VCaP (cell line): ENCODE data around the gene LAMP1.

ENCODE experiments used
- H3K27ac ChIP-seq: fragments of 450-650 bp; 2 replicates; pipeline ENCODE4 v1.5.1; 2017
- TF ChIP-seq, protein P1 (sequence below): fragments of 450-650 bp; conservative IDR thresholded peaks from 2 replicates; pipeline ENCODE4 v1.5.1; 2017; ENCODE audit warnings: mild to moderate bottlenecking, moderate library complexity

The LAMP1 gene

GRCh38 chr13:113317031-113317430 is 20.0 kb downstream of the LAMP1 start:
- TF ChIP-seq, protein P1, sequence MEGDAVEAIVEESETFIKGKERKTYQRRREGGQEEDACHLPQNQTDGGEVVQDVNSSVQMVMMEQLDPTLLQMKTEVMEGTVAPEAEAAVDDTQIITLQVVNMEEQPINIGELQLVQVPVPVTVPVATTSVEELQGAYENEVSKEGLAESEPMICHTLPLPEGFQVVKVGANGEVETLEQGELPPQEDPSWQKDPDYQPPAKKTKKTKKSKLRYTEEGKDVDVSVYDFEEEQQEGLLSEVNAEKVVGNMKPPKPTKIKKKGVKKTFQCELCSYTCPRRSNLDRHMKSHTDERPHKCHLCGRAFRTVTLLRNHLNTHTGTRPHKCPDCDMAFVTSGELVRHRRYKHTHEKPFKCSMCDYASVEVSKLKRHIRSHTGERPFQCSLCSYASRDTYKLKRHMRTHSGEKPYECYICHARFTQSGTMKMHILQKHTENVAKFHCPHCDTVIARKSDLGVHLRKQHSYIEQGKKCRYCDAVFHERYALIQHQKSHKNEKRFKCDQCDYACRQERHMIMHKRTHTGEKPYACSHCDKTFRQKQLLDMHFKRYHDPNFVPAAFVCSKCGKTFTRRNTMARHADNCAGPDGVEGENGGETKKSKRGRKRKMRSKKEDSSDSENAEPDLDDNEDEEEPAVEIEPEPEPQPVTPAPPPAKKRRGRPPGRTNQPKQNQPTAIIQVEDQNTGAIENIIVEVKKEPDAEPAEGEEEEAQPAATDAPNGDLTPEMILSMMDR = no peak

GRCh38 chr13:113318956-113319355 is 21.9 kb downstream of the LAMP1 start:
- H3K27ac ChIP-seq = no peak overlapping the region
- TF ChIP-seq, protein P1 = no peak

More at GRCh38 chr13:113317031-113317430, 20.0 kb downstream of the LAMP1 start:
- H3K27ac ChIP-seq = no peak overlapping the region

DNA sequence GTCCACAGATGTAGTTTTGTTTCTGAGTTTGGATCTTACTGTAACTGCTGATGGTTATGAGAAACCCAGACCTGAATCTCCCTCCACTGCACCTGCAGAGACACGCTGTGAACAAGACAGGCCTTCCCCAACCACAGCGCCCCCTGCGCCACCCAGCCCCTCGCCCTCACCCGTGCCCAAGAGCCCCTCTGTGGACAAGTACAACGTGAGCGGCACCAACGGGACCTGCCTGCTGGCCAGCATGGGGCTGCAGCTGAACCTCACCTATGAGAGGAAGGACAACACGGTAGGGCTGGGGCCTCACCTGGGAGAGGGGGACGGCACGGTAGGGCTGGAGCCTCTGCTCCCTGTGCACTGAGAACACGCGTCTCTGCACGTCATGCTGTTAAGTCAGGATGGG is 22.3 kb downstream of the LAMP1 start:
- H3K27ac ChIP-seq = no peak overlapping the region
- TF ChIP-seq, protein P1 = no peak

- TF ChIP-seq, protein P1 = no peak
- H3K27ac ChIP-seq = no peak overlapping the region
Measured at GRCh38 chr13:113320226-113320875, 23.3 kb downstream of the LAMP1 start.

DNA sequence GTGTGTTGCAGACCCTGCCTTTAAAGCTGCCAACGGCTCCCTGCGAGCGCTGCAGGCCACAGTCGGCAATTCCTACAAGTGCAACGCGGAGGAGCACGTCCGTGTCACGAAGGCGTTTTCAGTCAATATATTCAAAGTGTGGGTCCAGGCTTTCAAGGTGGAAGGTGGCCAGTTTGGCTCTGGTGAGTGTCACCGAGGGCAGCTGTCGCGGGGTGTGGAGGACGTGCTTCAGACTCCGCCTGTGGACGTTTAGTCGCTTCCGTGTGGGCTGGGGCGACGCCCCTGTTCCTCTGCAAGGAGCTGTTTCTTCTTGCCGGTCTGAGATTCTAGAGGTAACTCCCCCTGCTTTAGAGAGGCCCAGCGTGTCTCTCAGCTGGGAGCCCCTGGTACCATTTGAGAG is 24.5 kb downstream of the LAMP1 start:
- no peak overlapping the region for H3K27ac ChIP-seq
- TF ChIP-seq, protein P1 = no peak

- TF ChIP-seq, protein P1 = no peak
- no peak overlapping the region for H3K27ac ChIP-seq
Measured at GRCh38 chr13:113322043-113322461, 25.0 kb downstream of the LAMP1 start.

DNA sequence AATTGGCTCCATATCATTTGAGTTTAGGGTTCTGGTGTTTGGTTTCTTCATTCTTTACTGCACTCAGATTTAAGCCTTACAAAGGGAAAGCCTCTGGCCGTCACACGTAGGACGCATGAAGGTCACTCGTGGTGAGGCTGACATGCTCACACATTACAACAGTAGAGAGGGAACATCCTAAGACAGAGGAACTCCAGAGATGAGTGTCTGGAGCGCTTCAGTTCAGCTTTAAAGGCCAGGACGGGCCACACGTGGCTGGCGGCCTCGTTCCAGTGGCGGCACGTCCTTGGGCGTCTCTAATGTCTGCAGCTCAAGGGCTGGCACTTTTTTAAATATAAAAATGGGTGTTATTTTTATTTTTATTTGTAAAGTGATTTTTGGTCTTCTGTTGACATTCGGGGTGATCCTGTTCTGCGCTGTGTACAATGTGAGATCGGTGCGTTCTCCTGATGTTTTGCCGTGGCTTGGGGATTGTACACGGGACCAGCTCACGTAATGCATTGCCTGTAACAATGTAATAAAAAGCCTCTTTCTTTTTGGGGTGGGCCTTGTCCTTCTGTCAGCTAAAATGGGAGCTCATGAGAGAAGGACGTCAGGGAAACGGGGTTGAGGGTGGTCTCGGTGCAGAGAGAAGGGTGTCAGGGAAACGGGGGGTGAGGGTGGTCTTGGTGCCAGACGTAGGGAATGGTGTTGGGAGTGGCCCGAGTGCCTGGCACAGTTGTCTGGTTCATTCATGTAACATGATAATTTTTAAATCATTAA is 26.0 kb downstream of the LAMP1 start:
- TF ChIP-seq, protein P1 = no peak
- no peak overlapping the region for H3K27ac ChIP-seq
